ENCODE measurements around the gene SPO11. TPM values are rescaled to one million over a fixed set of nuclear protein-coding genes. Genes with fewer than 3 reads are reported as not detected.

The SPO11 gene
- total and polyA plus RNA-seq, 2 of the 8 experiments (the other 6 are each of a cell fraction or from before 2014, with no cell fraction given) = not detected

DNA sequence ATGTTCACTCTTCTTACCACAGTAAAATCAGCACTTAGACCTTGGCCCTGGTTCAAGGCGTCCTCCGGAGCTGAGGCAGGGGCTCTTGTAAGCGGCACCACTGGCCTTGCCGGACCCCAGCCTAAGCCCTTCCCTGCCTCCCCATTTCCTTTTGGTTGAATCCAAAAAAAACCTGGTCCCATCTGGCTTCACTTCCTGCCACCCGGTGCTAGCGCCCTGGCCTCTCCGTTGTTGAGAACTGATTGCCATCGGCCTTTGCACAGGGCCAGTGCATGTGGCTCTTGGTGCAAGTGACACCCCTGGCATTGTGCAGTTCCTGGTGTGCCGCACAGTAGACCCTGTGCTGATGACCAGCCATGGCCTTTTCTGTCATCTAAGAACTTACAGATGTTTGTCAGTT lies 42.6 kb downstream of the SPO11 start:
- H4K8ac ChIP-seq (ENCODE audit: extremely low read depth, insufficient read depth, low read length) = no peak overlapping the region
- peaks cover 2% of the 10 kb centered on the region in 2 experiments for H4K20me1 ChIP-seq (replicated peaks in 1 of 2; ENCODE audit: control insufficient read depth in 1 of 2, insufficient read depth in 2 of 2, low read length in 2 of 2)
- H2BK120ac ChIP-seq (replicated peaks; ENCODE audit: low read depth, low read length) = no peak overlapping the region
- no peak overlapping the region for H3K9ac ChIP-seq (replicated peaks in 1 of 4; ENCODE audit: extremely low read depth in 1 of 4, low read depth in 3 of 4, low read length in 3 of 4)
- H3K4me2 ChIP-seq (ENCODE audit: insufficient read depth in 1 of 2, low read depth in 2 of 2, low read length in 2 of 2) = no peak overlapping the region
- H3K14ac ChIP-seq (ENCODE audit: insufficient read length) = no peak overlapping the region
- no peaks in the 10 kb centered on the region for H3K23me2 ChIP-seq (ENCODE audit: low read depth, low read length)
- CTCF ChIA-PET (ENCODE audit: partially characterized antibody) = interaction anchor here (1.1 kb wide), 1 partner anchor 15 kb away, joined by 3 read pairs; no protein-coding TSS in a partner anchor
- no peak overlapping the region for H3K23ac ChIP-seq (ENCODE audit: insufficient read length)
- H3K27ac ChIP-seq (ENCODE audit: low read depth, low read length) = no peak overlapping the region
- 97% methylated on average over 9 of the region's 9 CpGs; no CpG with 5 or more reads in 1 of the 2 experiments for WGBS, 2 experiments (ENCODE audit: extremely low coverage in 1 of 2, insufficient coverage in 1 of 2, insufficient read length in 1 of 2, insufficient replicate concordance in 2 of 2, low coverage in 1 of 2, low lambda C conversion rate in 2 of 2, missing lambda C conversion rate in 1 of 2)
- no peak for FAIRE-seq
- H4K5ac ChIP-seq (ENCODE audit: insufficient read length, low read depth, low read length) = no peak overlapping the region
- H3K79me1 ChIP-seq (ENCODE audit: low read depth, low read length) = no peaks in the 10 kb centered on the region
- no peak overlapping the region for H2BK15ac ChIP-seq (ENCODE audit: low read length)
- H4K91ac ChIP-seq (replicated peaks; ENCODE audit: insufficient read length, low read length) = no peak overlapping the region
- H3K4me3 ChIP-seq (ENCODE audit: extremely low read depth in 1 of 4, insufficient read depth in 2 of 4, low read depth in 3 of 4, low read length in 4 of 4) = no peak overlapping the region
- POLR2A ChIA-PET (ENCODE audit: partially characterized antibody) = no interaction called here
- no peak overlapping the region for H3K18ac ChIP-seq (ENCODE audit: extremely low read depth, low read length)
- H2AFZ ChIP-seq (ENCODE audit: low read length) = no peak overlapping the region
- no peak for TF ChIP-seq GTF2F1 (IDR thresholded peaks at IDR 0.05; ENCODE audit: borderline replicate concordance, low read depth, low read length)
- no peak for TF ChIP-seq SP4 (IDR thresholded peaks at IDR 0.05; ENCODE audit: low read length)
- TF ChIP-seq BACH1 (IDR thresholded peaks at IDR 0.05; ENCODE audit: low read length) = no peak
- TF ChIP-seq ASH2L (IDR thresholded peaks at IDR 0.05; ENCODE audit: low read length) = no peak
- TF ChIP-seq CHD2 (IDR thresholded peaks at IDR 0.05; ENCODE audit: low read length) = no peak
- no peak for TF ChIP-seq EZH2 (IDR thresholded peaks at IDR 0.05; ENCODE audit: low read depth, low read length, severe bottlenecking)
- no peak overlapping the region for H2BK20ac ChIP-seq (ENCODE audit: low read length)
- H3K9me3 ChIP-seq (ENCODE audit: insufficient read depth in 2 of 2, low read depth in 1 of 2, low read length in 1 of 2) = no peaks in the 10 kb centered on the region
- no peaks in the 10 kb centered on the region for H3K79me2 ChIP-seq (ENCODE audit: control insufficient read depth in 1 of 2, insufficient read depth in 2 of 2, low read length in 2 of 2)
- DNase-seq (ENCODE audit: low read depth in 1 of 2, low spot score in 2 of 2) = no peak
- no peak overlapping the region for H3K4ac ChIP-seq (replicated peaks; ENCODE audit: insufficient read length, low read depth, low read length)
- no peak overlapping the region for H2AK5ac ChIP-seq (ENCODE audit: low read depth, low read length)
- H3K4me1 ChIP-seq (replicated peaks in 1 of 4; ENCODE audit: control insufficient read depth in 3 of 4, insufficient read depth in 4 of 4, low read length in 3 of 4) = peaks cover 0 to 10% (median 3%) of the 10 kb centered on the region in 4 experiments; a peak in 3 of 7 replicates
- H3K36me3 ChIP-seq (ENCODE audit: control insufficient read depth in 2 of 4, insufficient read depth in 4 of 4, low read length in 3 of 4) = peaks cover 27 to 85% (median 66%) of the 10 kb centered on the region in 4 experiments; a peak in 7 of 8 replicates
- no peaks in the 10 kb centered on the region; a peak in 1 of 7 replicates for H3K27me3 ChIP-seq (replicated peaks in 1 of 4; ENCODE audit: control insufficient read depth in 3 of 4, extremely low read depth in 1 of 4, insufficient read depth in 3 of 4, low read length in 3 of 4)
- H2BK5ac ChIP-seq (ENCODE audit: low read depth, low read length) = no peak overlapping the region
- H2BK12ac ChIP-seq (ENCODE audit: low read depth, low read length) = no peak overlapping the region
- H3K56ac ChIP-seq (replicated peaks; ENCODE audit: insufficient read length, low read depth, low read length) = no peak overlapping the region

All from H1 (cell line).